Measurements from ENCODE around the gene STAU1. TPM values are rescaled to one million over a fixed set of nuclear protein-coding genes. Genes with fewer than 3 reads are reported as not detected.

STAU1 gene
- total and polyA plus RNA-seq, 2 of the 13 experiments (the other 11 are each of a cell fraction or from before 2014, with no cell fraction given), result 119 to 133 TPM

DNA sequence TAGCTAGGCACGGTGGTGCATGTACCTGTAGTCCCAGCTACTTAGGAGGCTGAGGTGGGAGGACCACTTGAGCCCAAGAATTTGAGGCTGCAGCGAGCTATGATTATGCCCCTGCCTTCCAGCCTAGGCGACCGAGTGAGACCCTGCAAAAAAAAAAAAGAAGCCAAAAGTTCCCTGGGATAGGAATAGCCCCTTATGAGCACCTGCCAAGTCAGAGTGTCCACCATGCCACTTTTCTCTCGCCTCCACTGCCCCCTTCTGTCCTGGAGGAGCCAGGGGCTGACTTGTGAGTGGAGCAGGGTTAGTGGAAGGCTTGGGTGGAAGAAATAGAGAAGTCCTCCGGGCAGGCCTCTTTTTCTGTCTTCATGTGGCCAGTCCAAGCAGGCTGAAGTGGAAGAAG lies 18.9 kb upstream of the STAU1 start (continued):
- TF ChIP-seq ZNF558 (CRISPR knock-in tag; IDR thresholded peaks at IDR 0.05; ENCODE audit: borderline replicate concordance), result 0 out of 2 replicates have a peak, but pooled peaks have one; percentile 47
- 0 out of 2 replicates have a peak, but pooled peaks have one; percentile 42 for TF ChIP-seq TGIF2 (CRISPR knock-in tag; IDR thresholded peaks at IDR 0.05)
- TF ChIP-seq, protein P1, sequence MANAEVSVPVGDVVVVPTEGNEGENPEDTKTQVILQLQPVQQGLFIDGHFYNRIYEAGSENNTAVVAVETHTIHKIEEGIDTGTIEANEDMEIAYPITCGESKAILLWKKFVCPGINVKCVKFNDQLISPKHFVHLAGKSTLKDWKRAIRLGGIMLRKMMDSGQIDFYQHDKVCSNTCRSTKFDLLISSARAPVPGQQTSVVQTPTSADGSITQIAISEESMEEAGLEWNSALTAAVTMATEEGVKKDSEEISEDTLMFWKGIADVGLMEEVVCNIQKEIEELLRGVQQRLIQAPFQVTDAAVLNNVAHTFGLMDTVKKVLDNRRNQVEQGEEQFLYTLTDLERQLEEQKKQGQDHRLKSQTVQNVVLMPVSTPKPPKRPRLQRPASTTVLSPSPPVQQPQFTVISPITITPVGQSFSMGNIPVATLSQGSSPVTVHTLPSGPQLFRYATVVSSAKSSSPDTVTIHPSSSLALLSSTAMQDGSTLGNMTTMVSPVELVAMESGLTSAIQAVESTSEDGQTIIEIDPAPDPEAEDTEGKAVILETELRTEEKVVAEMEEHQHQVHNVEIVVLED (CRISPR knock-in tag; IDR thresholded peaks at IDR 0.05; ENCODE audit: borderline replicate concordance), result no peak
- TF ChIP-seq ZMYM3 (CRISPR knock-in tag; IDR thresholded peaks at IDR 0.05), result peak; percentile 48; the same call in 1 of the 2 replicates
- TF ChIP-seq, protein P2, sequence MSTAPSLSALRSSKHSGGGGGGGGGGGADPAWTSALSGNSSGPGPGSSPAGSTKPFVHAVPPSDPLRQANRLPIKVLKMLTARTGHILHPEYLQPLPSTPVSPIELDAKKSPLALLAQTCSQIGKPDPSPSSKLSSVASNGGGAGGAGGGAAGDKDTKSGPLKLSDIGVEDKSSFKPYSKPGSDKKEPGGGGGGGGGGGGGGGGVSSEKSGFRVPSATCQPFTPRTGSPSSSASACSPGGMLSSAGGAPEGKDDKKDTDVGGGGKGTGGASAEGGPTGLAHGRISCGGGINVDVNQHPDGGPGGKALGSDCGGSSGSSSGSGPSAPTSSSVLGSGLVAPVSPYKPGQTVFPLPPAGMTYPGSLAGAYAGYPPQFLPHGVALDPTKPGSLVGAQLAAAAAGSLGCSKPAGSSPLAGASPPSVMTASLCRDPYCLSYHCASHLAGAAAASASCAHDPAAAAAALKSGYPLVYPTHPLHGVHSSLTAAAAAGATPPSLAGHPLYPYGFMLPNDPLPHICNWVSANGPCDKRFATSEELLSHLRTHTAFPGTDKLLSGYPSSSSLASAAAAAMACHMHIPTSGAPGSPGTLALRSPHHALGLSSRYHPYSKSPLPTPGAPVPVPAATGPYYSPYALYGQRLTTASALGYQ (CRISPR knock-in tag; IDR thresholded peaks at IDR 0.05), result no peak
- TF ChIP-seq, protein P3, sequence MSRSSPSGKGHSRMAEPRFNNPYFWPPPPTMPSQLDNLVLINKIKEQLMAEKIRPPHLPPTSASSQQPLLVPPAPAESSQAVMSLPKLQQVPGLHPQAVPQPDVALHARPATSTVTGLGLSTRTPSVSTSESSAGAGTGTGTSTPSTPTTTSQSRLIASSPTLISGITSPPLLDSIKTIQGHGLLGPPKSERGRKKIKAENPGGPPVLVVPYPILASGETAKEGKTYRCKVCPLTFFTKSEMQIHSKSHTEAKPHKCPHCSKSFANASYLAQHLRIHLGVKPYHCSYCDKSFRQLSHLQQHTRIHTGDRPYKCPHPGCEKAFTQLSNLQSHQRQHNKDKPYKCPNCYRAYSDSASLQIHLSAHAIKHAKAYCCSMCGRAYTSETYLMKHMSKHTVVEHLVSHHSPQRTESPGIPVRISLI (CRISPR knock-in tag; IDR thresholded peaks at IDR 0.05; ENCODE audit: borderline replicate concordance), result peak; percentile 67; the same call in 1 of the 2 replicates
- TF ChIP-seq, protein P4, sequence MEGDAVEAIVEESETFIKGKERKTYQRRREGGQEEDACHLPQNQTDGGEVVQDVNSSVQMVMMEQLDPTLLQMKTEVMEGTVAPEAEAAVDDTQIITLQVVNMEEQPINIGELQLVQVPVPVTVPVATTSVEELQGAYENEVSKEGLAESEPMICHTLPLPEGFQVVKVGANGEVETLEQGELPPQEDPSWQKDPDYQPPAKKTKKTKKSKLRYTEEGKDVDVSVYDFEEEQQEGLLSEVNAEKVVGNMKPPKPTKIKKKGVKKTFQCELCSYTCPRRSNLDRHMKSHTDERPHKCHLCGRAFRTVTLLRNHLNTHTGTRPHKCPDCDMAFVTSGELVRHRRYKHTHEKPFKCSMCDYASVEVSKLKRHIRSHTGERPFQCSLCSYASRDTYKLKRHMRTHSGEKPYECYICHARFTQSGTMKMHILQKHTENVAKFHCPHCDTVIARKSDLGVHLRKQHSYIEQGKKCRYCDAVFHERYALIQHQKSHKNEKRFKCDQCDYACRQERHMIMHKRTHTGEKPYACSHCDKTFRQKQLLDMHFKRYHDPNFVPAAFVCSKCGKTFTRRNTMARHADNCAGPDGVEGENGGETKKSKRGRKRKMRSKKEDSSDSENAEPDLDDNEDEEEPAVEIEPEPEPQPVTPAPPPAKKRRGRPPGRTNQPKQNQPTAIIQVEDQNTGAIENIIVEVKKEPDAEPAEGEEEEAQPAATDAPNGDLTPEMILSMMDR (CRISPR knock-in tag; IDR thresholded peaks at IDR 0.05), result peak; percentile 94
- TF ChIP-seq IRF2 (CRISPR knock-in tag; IDR thresholded peaks at IDR 0.05), result 0 out of 2 replicates have a peak, but pooled peaks have one; percentile 48
- peak; percentile 89 for TF ChIP-seq STAG1 (CRISPR knock-in tag; IDR thresholded peaks at IDR 0.05)
- no peak for TF ChIP-seq ZNF44 (CRISPR knock-in tag; IDR thresholded peaks at IDR 0.05)
- TF ChIP-seq SMAD3 (CRISPR knock-in tag; IDR thresholded peaks at IDR 0.05), result 0 out of 2 replicates have a peak, but pooled peaks have one; percentile 27
- TF ChIP-seq RXRB (CRISPR knock-in tag; IDR thresholded peaks at IDR 0.05; ENCODE audit: borderline replicate concordance), result peak; percentile 37; the same call in 1 of the 2 replicates
- TF ChIP-seq ZFP37 (CRISPR knock-in tag; IDR thresholded peaks at IDR 0.05; ENCODE audit: borderline replicate concordance), result no peak
- TF ChIP-seq MED13 (CRISPR knock-in tag; IDR thresholded peaks at IDR 0.05), result no peak
- peak; percentile 22 for TF ChIP-seq XRCC5 (optimal IDR thresholded peaks at IDR 0.05; ENCODE audit: low read length)
- no peak for TF ChIP-seq ZSCAN29 (CRISPR knock-in tag; conservative IDR thresholded peaks at IDR 0.05)
- TF ChIP-seq ZNF431 (CRISPR knock-in tag; IDR thresholded peaks at IDR 0.05; ENCODE audit: borderline replicate concordance, low read depth), result no peak
- TF ChIP-seq SAP130 (CRISPR knock-in tag; IDR thresholded peaks at IDR 0.05; ENCODE audit: low read depth), result peak; percentile 43
- TF ChIP-seq, protein P5, sequence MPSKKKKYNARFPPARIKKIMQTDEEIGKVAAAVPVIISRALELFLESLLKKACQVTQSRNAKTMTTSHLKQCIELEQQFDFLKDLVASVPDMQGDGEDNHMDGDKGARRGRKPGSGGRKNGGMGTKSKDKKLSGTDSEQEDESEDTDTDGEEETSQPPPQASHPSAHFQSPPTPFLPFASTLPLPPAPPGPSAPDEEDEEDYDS (CRISPR knock-in tag; IDR thresholded peaks at IDR 0.05), result 0 out of 2 replicates have a peak, but pooled peaks have one; percentile 5
- TF ChIP-seq KDM1A (CRISPR knock-in tag; IDR thresholded peaks at IDR 0.05), result no peak
- TF ChIP-seq, protein P6, sequence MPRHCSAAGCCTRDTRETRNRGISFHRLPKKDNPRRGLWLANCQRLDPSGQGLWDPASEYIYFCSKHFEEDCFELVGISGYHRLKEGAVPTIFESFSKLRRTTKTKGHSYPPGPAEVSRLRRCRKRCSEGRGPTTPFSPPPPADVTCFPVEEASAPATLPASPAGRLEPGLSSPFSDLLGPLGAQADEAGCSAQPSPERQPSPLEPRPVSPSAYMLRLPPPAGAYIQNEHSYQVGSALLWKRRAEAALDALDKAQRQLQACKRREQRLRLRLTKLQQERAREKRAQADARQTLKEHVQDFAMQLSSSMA (CRISPR knock-in tag; IDR thresholded peaks at IDR 0.05), result no peak
- no peak for TF ChIP-seq ZNF382 (CRISPR knock-in tag; IDR thresholded peaks at IDR 0.05; ENCODE audit: borderline replicate concordance)
- no peak for TF ChIP-seq HNF4G (IDR thresholded peaks at IDR 0.05; ENCODE audit: borderline replicate concordance, low read depth, low read length)
- no peak for TF ChIP-seq HNF4G (CRISPR knock-in tag; IDR thresholded peaks at IDR 0.05; ENCODE audit: borderline replicate concordance, low read depth)
